Activated CD8-positive, alpha-beta T cell treated with anti-CD3 and anti-CD28 coated beads for 36 hours (primary cell): ENCODE measurements around the gene PKLR. TPM values are rescaled to one million over a fixed set of nuclear protein-coding genes. Genes with fewer than 3 reads are reported as not detected.
A peak's percentile ranks its signal among the peaks of the same experiment; 100 is the strongest.

Experiments
- ATAC-seq: fragments of 200-7000 bp; cut with Tn5 transposase; one replicate; pipeline ENCODE4 v1.10.0; 2021; ENCODE audit warnings: mild to moderate bottlenecking, moderate library complexity
- CTCF ChIA-PET: fragments of 350-600 bp; sonication (Branson Sonifier 250); formaldehyde crosslinking; loops from one replicate; lab custom pipeline; 2021; ENCODE audit warnings: antibody characterized with exemption; lab: Charles Lee
- POLR2A ChIA-PET: fragments of 350-600 bp; sonication (Branson Sonifier 250); formaldehyde crosslinking; loops from one replicate; lab custom pipeline; 2021; ENCODE audit warnings: antibody characterized with exemption; lab: Charles Lee
- DNase-seq: peaks from one replicate; pipeline ENCODE4 v3.0.0-alpha.2; 2020
- H3K27ac Mint-ChIP-seq: one replicate; pipeline ENCODE4 v1.8.0; 2021; ENCODE audit warnings: mild to moderate bottlenecking, mixed read lengths
- H3K27me3 Mint-ChIP-seq: one replicate; pipeline ENCODE4 v1.8.0; 2021; ENCODE audit warnings: mixed read lengths
- H3K36me3 Mint-ChIP-seq: one replicate; pipeline ENCODE4 v1.8.0; 2021; ENCODE audit warnings: low read depth, mixed read lengths
- H3K4me1 Mint-ChIP-seq: one replicate; pipeline ENCODE4 v1.8.0; 2021; ENCODE audit warnings: low read depth, mixed read lengths
- H3K4me3 Mint-ChIP-seq: one replicate; pipeline ENCODE4 v1.8.0; 2021; ENCODE audit warnings: mild to moderate bottlenecking, moderate library complexity, mixed read lengths
- H3K9me3 Mint-ChIP-seq: one replicate; pipeline ENCODE4 v1.8.0; 2021; ENCODE audit warnings: mixed read lengths
- CTCF ChIP-seq: fragments of 200-600 bp; IDR thresholded peaks from one replicate; pipeline ENCODE4 v1.8.0; 2022; ENCODE audit warnings: antibody characterized with exemption, mild to moderate bottlenecking
- intact Hi-C: fragments of 100-400 bp; cut with micrococcal nuclease; formaldehyde crosslinking; loops from one replicate; pipeline ENCODE4 v1.10.0; 2022
- total RNA-seq, 2 experiments: library from RNA; stranded (reverse); gene quantifications; one replicate each; pipeline ENCODE4 v1.2.3, GENCODE V29; 2021

PKLR gene
- total RNA-seq, 2 experiments from 2014 or later = not detected

- ATAC-seq = peak; percentile 78
- Mint-ChIP-seq H3K27ac (peak within 1 kb of the TSS; percentile 66), H3K4me3 (peak within 1 kb of the TSS; percentile 77), H3K4me1 (peaks cover 35% of the 10 kb centered on the region), H3K9me3 (no peaks in the 10 kb centered on the region), H3K27me3 (no peaks in the 10 kb centered on the region), H3K36me3 (peaks cover 29% of the 10 kb centered on the region)
- TF ChIP-seq CTCF = no peak
- POLR2A ChIA-PET = interaction anchor here (0.8 to 3.7 kb wide), 8 partner anchors 11 to 307 kb away, joined by 3 to 20 read pairs (median 3); partner anchors contain the start of genes ASH1L, CLK2 and TRIM46
- CTCF ChIA-PET = interaction anchor here (0.7 to 1.8 kb wide), 5 partner anchors 13 to 460 kb away, joined by 3 to 5 read pairs (median 4); partner anchors contain the start of gene KRTCAP2
- DNase-seq = peak; percentile 88
- intact Hi-C loops = loop anchor here (10.0 kb wide), 1 partner anchor 339 kb away; no protein-coding TSS in a partner anchor
Observed at GRCh38 chr1:155255243-155256007, 45.8 kb downstream of the PKLR start, which contains the start of gene ENTREP3. Gene ENTREP3, minus strand, starts transcription at chr1:155255483. Its CDS starts 606 bp downstream, at chr1:155254877.

- peak overlapping the region; percentile 34 for H3K27ac Mint-ChIP-seq
- POLR2A ChIA-PET = interaction anchor here (0.9 to 3.7 kb wide), 3 partner anchors 17 to 70 kb away, joined by 3 to 20 read pairs (median 3); partner anchors contain the start of gene CLK2
- H3K4me3 Mint-ChIP-seq = peak overlapping the region; percentile 77
Observed at GRCh38 chr1:155254714-155255242, 46.5 kb downstream of the PKLR start.

GRCh38 chr1:155254228-155254713, 47.0 kb downstream of the PKLR start:
- TF ChIP-seq CTCF = no peak
- peaks cover 21% of the 10 kb centered on the region for H3K36me3 Mint-ChIP-seq
- H3K27me3 Mint-ChIP-seq = no peaks in the 10 kb centered on the region
- ATAC-seq (no peak), DNase-seq (no peak)
- peaks cover 31% of the 10 kb centered on the region for H3K4me1 Mint-ChIP-seq
- intact Hi-C loops = loop anchor here (10.0 kb wide), 1 partner anchor 341 kb away; no protein-coding TSS in a partner anchor
- no peaks in the 10 kb centered on the region for H3K9me3 Mint-ChIP-seq
- H3K27ac Mint-ChIP-seq = peak overlapping the region; percentile 28
- CTCF ChIA-PET = no interaction called here
- peak overlapping the region; percentile 77 for H3K4me3 Mint-ChIP-seq
- POLR2A ChIA-PET = interaction anchor here (0.9 to 3.7 kb wide), 4 partner anchors 10 to 70 kb away, joined by 3 to 20 read pairs (median 4); partner anchors contain the start of gene CLK2

More at GRCh38 chr1:155254714-155255242, 46.5 kb downstream of the PKLR start:
- Mint-ChIP-seq H3K9me3 (no peaks in the 10 kb centered on the region), H3K4me1 (peaks cover 31% of the 10 kb centered on the region), H3K27me3 (no peaks in the 10 kb centered on the region), H3K36me3 (peaks cover 24% of the 10 kb centered on the region)
- DNase-seq (no peak), ATAC-seq (no peak)
- CTCF ChIA-PET = interaction anchor here (0.7 to 1.8 kb wide), 5 partner anchors 13 to 461 kb away, joined by 3 to 5 read pairs (median 4); partner anchors contain the start of gene KRTCAP2
- intact Hi-C loops = loop anchor here (10.0 kb wide), 1 partner anchor 340 kb away; no protein-coding TSS in a partner anchor
- no peak for TF ChIP-seq CTCF

GRCh38 chr1:155253797-155254196, 47.4 kb downstream of the PKLR start:
- no peak for TF ChIP-seq CTCF
- ChIA-PET POLR2A (interaction anchor here (0.6 to 1.0 kb wide), 3 partner anchors 9 to 70 kb away, joined by 3 to 5 read pairs (median 3); partner anchors contain the start of gene SCAMP3), CTCF (no interaction called here)
- Mint-ChIP-seq H3K27ac (no peak overlapping the region), H3K27me3 (no peaks in the 10 kb centered on the region), H3K9me3 (no peaks in the 10 kb centered on the region), H3K4me3 (peak overlapping the region; percentile 77), H3K36me3 (peaks cover 21% of the 10 kb centered on the region), H3K4me1 (peaks cover 31% of the 10 kb centered on the region)
- intact Hi-C loops = loop anchor here (10.0 kb wide), 1 partner anchor 341 kb away; no protein-coding TSS in a partner anchor
- no peak for ATAC-seq
- no peak for DNase-seq
